GM23338 (cell line): ENCODE data around the gene EPRS1. TPM values are rescaled to one million over a fixed set of nuclear protein-coding genes. Genes with fewer than 3 reads are reported as not detected.

ENCODE experiments used
- ATAC-seq: fragments of 200-7000 bp; cut with Tn5 transposase; 3 replicates; pipeline ENCODE4 v1.9.1; 2020
- DNase-seq: peaks from one replicate; pipeline ENCODE4 v3.0.0-alpha.2; 2015; ENCODE audit warnings: low spot score
- H2AFZ ChIP-seq: fragments of 200-600 bp; sonication (generic); 2 replicates; pipeline ENCODE4 v1.8.0; 2016; ENCODE audit warnings: antibody characterized with exemption, mild to moderate bottlenecking, moderate library complexity
- H3F3A ChIP-seq: fragments of 200-600 bp; sonication (generic); replicated peaks from 2 replicates; pipeline ENCODE4 v1.8.0; 2017; ENCODE audit warnings: antibody characterized with exemption, mixed run types, low read depth
- H3K27ac ChIP-seq: fragments of 200-600 bp; sonication (generic); 2 replicates; pipeline ENCODE4 v1.6.1; 2016; ENCODE audit warnings: low read depth
- H3K27me3 ChIP-seq: fragments of 200-600 bp; sonication (generic); 2 replicates; pipeline ENCODE4 v1.8.0; 2016; ENCODE audit warnings: mild to moderate bottlenecking, mixed run types, moderate library complexity; ENCODE audit not compliant: insufficient read depth
- H3K36me3 ChIP-seq: fragments of 200-600 bp; sonication (generic); 2 replicates; pipeline ENCODE4 v1.8.0; 2016; ENCODE audit warnings: mild to moderate bottlenecking; ENCODE audit not compliant: insufficient read depth
- H3K4me1 ChIP-seq: fragments of 200-600 bp; sonication (generic); 2 replicates; pipeline ENCODE4 v1.8.0; 2016; ENCODE audit warnings: mild to moderate bottlenecking, moderate library complexity; ENCODE audit not compliant: insufficient read depth
- H3K4me2 ChIP-seq: fragments of 200-600 bp; sonication (generic); 2 replicates; pipeline ENCODE4 v1.7.1; 2017; ENCODE audit warnings: mixed run types
- H3K4me3 ChIP-seq: fragments of 200-600 bp; sonication (generic); 2 replicates; pipeline ENCODE4 v1.6.1; 2016; ENCODE audit warnings: mixed run types
- H3K79me2 ChIP-seq: fragments of 200-600 bp; sonication (generic); replicated peaks from 2 replicates; pipeline ENCODE4 v1.8.0; 2017; ENCODE audit warnings: mild to moderate bottlenecking; ENCODE audit not compliant: insufficient read depth
- H3K9me2 ChIP-seq: fragments of 200-600 bp; sonication (generic); 2 replicates; pipeline ENCODE4 v1.8.0; 2017; ENCODE audit not compliant: insufficient read depth
- H4K20me1 ChIP-seq: fragments of 200-600 bp; sonication (generic); replicated peaks from 2 replicates; pipeline ENCODE4 v1.8.0; 2017; ENCODE audit warnings: mild to moderate bottlenecking; ENCODE audit not compliant: insufficient read depth
- H3K27ac Mint-ChIP-seq: 2 replicates; pipeline ENCODE4 v1.8.0; 2020; ENCODE audit warnings: inconsistent platforms, mild to moderate bottlenecking, moderate library complexity, mixed read lengths
- H3K27me3 Mint-ChIP-seq: 3 replicates; pipeline ENCODE4 v1.8.0; 2022; ENCODE audit warnings: low read depth, mild to moderate bottlenecking, moderate library complexity, mixed read lengths, inconsistent platforms; ENCODE audit not compliant: insufficient read depth, poor library complexity
- H3K36me3 Mint-ChIP-seq: 3 replicates; pipeline ENCODE4 v1.8.0; 2021; ENCODE audit warnings: low read depth, mild to moderate bottlenecking, inconsistent platforms, moderate library complexity, mixed read lengths
- H3K4me1 Mint-ChIP-seq: 3 replicates; pipeline ENCODE4 v1.8.0; 2020; ENCODE audit warnings: mild to moderate bottlenecking, inconsistent platforms, mixed read lengths
- H3K4me3 Mint-ChIP-seq: 3 replicates; pipeline ENCODE4 v1.8.0; 2021; ENCODE audit warnings: moderate library complexity, mild to moderate bottlenecking, inconsistent platforms, mixed read lengths
- H3K9me3 Mint-ChIP-seq: 3 replicates; pipeline ENCODE4 v1.8.0; 2020; ENCODE audit warnings: moderate library complexity, mild to moderate bottlenecking, inconsistent platforms, mixed read lengths
- CREB1 ChIP-seq: fragments of 250-450 bp; sonication (Bioruptor Pico); IDR thresholded peaks from 2 replicates; pipeline ENCODE4 v1.5.0; 2020; ENCODE audit warnings: low read depth, mild to moderate bottlenecking, moderate library complexity
- EZH2 ChIP-seq: fragments of 200-600 bp; sonication (generic); IDR thresholded peaks from one replicate; pipeline ENCODE4 v1.8.0; 2017; ENCODE audit warnings: antibody characterized with exemption, mild to moderate bottlenecking, low read depth; ENCODE audit not compliant: unreplicated experiment
- NANOG ChIP-seq: IDR thresholded peaks from 2 replicates; pipeline ENCODE4 v1.6.1; 2016; ENCODE audit warnings: antibody characterized with exemption, borderline replicate concordance
- POLR2AphosphoS5 ChIP-seq: IDR thresholded peaks from 2 replicates; pipeline ENCODE4 v1.6.1; 2016; ENCODE audit warnings: antibody characterized with exemption, low read depth
- STAT1 ChIP-seq: IDR thresholded peaks from one replicate; pipeline ENCODE4 v1.6.1; 2016; ENCODE audit warnings: antibody characterized with exemption; ENCODE audit not compliant: unreplicated experiment
- ZNF331 ChIP-seq: fragments of 250-450 bp; sonication (Bioruptor Pico); IDR thresholded peaks from 2 replicates; pipeline ENCODE4 v1.5.0; 2020; ENCODE audit warnings: low read depth, mild to moderate bottlenecking, moderate library complexity
- polyA plus RNA-seq: library from polyadenylated mRNA; unstranded; fragments of >200 nt; fragmentation: Nextera tagmentation; extraction: Ambion mirVana; gene quantifications from 2 replicates; pipeline ENCODE4 v1.2.1, GENCODE V29; 2016
- total RNA-seq: library from RNA; depleted of rRNA; stranded (reverse); fragments of >200 nt; shearing (Covaris generic); gene quantifications from 2 replicates; pipeline ENCODE4 v1.2.3, GENCODE V29; 2014
- TF ChIP-seq, protein P1 (sequence below): fragments of 250-450 bp; sonication (Bioruptor Pico); IDR thresholded peaks from 2 replicates; pipeline ENCODE4 v1.5.0; 2020; ENCODE audit warnings: mild to moderate bottlenecking, moderate library complexity

EPRS1 gene
- total and polyA plus RNA-seq, 2 experiments from 2014 or later, result 133 to 158 TPM

DNA sequence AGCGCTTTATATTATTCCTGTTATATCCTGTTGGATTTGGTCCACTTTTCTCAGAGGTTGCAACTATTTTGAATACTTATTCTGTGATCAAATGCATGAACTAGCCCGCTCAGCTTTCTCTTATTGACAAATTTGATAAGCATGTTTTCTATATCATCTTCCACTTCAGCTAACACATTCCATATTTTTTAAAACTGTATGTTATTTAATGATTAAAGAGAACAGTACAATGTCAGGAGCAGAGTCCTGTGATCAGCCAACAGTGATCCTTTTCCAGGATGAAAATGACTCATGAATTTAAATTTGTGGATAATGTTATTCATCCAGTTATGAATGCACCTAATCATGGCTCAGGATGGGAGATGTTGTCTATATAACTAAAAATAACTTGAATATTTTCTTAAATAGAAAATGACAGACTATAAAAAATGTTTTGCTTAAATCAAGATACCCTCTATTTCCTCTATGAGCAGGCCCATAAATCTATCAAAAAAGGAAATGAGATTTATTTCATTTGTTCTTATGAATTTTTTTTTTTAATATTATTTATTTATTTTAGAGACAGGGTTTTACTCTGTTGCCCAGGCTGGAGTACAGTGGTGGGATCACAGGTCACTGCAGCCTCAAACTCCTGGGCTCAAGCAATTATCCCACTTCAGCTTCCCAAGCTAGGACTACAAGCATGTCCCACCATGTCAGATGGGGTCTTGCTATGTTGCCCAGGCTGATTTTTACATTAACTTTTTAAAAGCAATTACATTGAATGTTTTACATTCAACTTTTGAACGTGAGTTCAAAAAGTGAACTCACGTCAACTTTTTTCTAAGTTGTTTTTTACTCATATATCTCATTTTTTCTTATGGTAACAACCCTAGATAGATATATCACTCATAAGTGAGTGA lies 30.8 kb upstream of the EPRS1 start (continued):
- TF ChIP-seq, protein P1, sequence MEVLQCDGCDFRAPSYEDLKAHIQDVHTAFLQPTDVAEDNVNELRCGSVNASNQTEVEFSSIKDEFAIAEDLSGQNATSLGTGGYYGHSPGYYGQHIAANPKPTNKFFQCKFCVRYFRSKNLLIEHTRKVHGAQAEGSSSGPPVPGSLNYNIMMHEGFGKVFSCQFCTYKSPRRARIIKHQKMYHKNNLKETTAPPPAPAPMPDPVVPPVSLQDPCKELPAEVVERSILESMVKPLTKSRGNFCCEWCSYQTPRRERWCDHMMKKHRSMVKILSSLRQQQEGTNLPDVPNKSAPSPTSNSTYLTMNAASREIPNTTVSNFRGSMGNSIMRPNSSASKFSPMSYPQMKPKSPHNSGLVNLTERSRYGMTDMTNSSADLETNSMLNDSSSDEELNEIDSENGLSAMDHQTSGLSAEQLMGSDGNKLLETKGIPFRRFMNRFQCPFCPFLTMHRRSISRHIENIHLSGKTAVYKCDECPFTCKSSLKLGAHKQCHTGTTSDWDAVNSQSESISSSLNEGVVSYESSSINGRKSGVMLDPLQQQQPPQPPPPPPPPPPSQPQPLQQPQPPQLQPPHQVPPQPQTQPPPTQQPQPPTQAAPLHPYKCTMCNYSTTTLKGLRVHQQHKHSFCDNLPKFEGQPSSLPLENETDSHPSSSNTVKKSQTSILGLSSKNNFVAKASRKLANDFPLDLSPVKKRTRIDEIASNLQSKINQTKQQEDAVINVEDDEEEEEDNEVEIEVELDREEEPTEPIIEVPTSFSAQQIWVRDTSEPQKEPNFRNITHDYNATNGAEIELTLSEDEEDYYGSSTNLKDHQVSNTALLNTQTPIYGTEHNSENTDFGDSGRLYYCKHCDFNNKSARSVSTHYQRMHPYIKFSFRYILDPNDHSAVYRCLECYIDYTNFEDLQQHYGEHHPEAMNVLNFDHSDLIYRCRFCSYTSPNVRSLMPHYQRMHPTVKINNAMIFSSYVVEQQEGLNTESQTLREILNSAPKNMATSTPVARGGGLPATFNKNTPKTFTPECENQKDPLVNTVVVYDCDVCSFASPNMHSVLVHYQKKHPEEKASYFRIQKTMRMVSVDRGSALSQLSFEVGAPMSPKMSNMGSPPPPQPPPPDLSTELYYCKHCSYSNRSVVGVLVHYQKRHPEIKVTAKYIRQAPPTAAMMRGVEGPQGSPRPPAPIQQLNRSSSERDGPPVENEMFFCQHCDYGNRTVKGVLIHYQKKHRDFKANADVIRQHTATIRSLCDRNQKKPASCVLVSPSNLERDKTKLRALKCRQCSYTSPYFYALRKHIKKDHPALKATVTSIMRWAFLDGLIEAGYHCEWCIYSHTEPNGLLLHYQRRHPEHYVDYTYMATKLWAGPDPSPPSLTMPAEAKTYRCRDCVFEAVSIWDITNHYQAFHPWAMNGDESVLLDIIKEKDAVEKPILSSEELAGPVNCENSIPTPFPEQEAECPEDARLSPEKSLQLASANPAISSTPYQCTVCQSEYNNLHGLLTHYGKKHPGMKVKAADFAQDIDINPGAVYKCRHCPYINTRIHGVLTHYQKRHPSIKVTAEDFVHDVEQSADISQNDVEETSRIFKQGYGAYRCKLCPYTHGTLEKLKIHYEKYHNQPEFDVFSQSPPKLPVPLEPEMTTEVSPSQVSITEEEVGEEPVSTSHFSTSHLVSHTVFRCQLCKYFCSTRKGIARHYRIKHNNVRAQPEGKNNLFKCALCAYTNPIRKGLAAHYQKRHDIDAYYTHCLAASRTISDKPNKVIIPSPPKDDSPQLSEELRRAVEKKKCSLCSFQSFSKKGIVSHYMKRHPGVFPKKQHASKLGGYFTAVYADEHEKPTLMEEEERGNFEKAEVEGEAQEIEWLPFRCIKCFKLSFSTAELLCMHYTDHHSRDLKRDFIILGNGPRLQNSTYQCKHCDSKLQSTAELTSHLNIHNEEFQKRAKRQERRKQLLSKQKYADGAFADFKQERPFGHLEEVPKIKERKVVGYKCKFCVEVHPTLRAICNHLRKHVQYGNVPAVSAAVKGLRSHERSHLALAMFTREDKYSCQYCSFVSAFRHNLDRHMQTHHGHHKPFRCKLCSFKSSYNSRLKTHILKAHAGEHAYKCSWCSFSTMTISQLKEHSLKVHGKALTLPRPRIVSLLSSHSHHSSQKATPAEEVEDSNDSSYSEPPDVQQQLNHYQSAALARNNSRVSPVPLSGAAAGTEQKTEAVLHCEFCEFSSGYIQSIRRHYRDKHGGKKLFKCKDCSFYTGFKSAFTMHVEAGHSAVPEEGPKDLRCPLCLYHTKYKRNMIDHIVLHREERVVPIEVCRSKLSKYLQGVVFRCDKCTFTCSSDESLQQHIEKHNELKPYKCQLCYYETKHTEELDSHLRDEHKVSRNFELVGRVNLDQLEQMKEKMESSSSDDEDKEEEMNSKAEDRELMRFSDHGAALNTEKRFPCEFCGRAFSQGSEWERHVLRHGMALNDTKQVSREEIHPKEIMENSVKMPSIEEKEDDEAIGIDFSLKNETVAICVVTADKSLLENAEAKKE (CRISPR knock-in tag), result no peak

DNA sequence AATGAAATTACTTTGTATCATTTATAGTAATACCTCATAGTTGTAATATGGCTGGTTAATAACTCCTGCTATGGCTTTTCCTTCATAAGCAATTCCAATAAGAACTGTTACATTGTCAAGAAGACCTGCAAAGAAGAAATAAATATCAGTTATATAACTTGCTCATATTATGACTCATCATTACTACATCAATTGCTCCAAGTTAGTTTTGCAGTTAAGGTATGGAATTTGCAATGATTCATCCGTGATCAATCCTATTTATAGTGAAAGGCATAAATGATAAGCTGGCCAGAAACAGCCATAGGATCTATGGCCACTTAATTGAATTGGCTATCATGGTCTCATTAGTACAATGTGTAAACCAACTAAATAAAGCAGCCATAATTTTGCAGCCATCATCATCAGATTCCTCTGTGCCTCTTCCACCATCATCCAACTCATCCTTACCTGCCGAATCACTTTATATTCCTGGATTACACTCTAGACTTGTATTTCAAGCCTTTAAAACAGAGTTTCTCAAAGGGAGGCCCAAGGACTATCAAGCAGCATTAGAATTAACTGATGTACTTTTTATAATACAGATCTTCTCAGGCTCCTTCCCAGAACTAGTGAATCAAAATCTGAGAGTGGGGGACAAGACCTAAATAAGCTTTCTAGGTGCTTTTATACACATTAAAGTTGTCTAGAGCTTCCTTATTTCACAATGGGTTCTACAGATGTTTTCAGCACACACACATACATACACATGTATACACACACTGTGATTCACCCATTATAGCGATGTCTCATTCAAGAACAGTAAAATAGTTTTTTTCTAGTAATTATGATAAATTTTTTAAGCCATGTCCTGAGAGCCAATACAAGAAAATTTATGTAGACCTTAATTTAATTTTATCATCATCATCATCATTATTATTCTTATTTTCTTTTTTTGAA lies 21.2 kb upstream of the EPRS1 start:
- peaks cover 3% of the 10 kb centered on the region for H3K36me3 ChIP-seq
- H3K27ac ChIP-seq, result no peak overlapping the region
- Mint-ChIP-seq H3K4me3 (no peak overlapping the region), H3K27me3 (no peaks in the 10 kb centered on the region), H3K4me1 (no peaks in the 10 kb centered on the region), H3K36me3 (peaks cover 6% of the 10 kb centered on the region), H3K9me3 (no peaks in the 10 kb centered on the region), H3K27ac (no peak overlapping the region)
- H3K9me2 ChIP-seq, result no peaks in the 10 kb centered on the region
- H4K20me1 ChIP-seq, result no peaks in the 10 kb centered on the region
- DNase-seq (no peak), ATAC-seq (no peak)
- H3K4me3 ChIP-seq, result no peak overlapping the region
- H2AFZ ChIP-seq, result no peak overlapping the region
- H3K4me2 ChIP-seq, result no peak overlapping the region
- H3K27me3 ChIP-seq, result no peaks in the 10 kb centered on the region
- no peaks in the 10 kb centered on the region for H3K4me1 ChIP-seq
- H3F3A ChIP-seq, result no peaks in the 10 kb centered on the region
- H3K79me2 ChIP-seq, result no peaks in the 10 kb centered on the region
- TF ChIP-seq CREB1 (CRISPR knock-in tag), result no peak
- no peak for TF ChIP-seq ZNF331 (CRISPR knock-in tag)
- no peak for TF ChIP-seq POLR2AphosphoS5
- TF ChIP-seq EZH2, result no peak
- no peak for TF ChIP-seq STAT1
- TF ChIP-seq NANOG, result no peak
